GM12878 (cell line): ENCODE data around the gene ADNP2.

Experiments
- CHD1 ChIP-seq: IDR thresholded peaks from 2 replicates; pipeline ENCODE4 v1.6.1; 2012; ENCODE audit warnings: low read depth, low read length, improper control_type of control experiment
- CREB1 ChIP-seq: IDR thresholded peaks from 2 replicates; pipeline ENCODE4 v1.6.1; 2012; ENCODE audit warnings: low read depth, mild to moderate bottlenecking, inconsistent platforms
- CTCF ChIP-seq, 3 experiments: IDR thresholded peaks in 2 of 3; conservative IDR thresholded peaks in 1 of 3; 2 replicates each; pipeline ENCODE4 v1.5.1; 2011; ENCODE audit warnings: low read depth in 3 of 3, low read length in 3 of 3, mild to moderate bottlenecking in 3 of 3, control low read depth in 2 of 3, moderate library complexity in 2 of 3, inconsistent platforms in 1 of 3, mixed read lengths in 1 of 3; ENCODE audit not compliant: control insufficient read depth in 2 of 3, insufficient read depth in 1 of 3; ENCODE audit errors: extremely low read depth in 1 of 3
- GABPA ChIP-seq: IDR thresholded peaks from 2 replicates; pipeline ENCODE4 v1.6.1; 2014; ENCODE audit warnings: antibody characterized with exemption, low read depth, mild to moderate bottlenecking, inconsistent platforms
- NR2C2 ChIP-seq: IDR thresholded peaks from 2 replicates; pipeline ENCODE4 v1.6.1; 2011; ENCODE audit warnings: borderline replicate concordance, low read depth; ENCODE audit not compliant: control insufficient read depth, insufficient read length
- POLR2A ChIP-seq: IDR thresholded peaks from 2 replicates; pipeline ENCODE4 v1.6.1; 2011; ENCODE audit warnings: low read depth, mild to moderate bottlenecking, low read length
- REST ChIP-seq: IDR thresholded peaks from 2 replicates; pipeline ENCODE4 v1.6.1; 2012; ENCODE audit warnings: mild to moderate bottlenecking, low read depth, low read length
- SMC3 ChIP-seq: IDR thresholded peaks from 2 replicates; pipeline ENCODE4 v1.6.1; 2011; ENCODE audit warnings: low read length, improper control_type of control experiment, borderline replicate concordance
- SP1 ChIP-seq: IDR thresholded peaks from one replicate; pipeline ENCODE4 v1.6.1; 2011; ENCODE audit warnings: low read depth, low read length
- SRF ChIP-seq, 2 experiments: IDR thresholded peaks; 2 replicates each; pipeline ENCODE4 v1.6.1; 2011; ENCODE audit warnings: low read depth in 2 of 2, low read length in 2 of 2, mild to moderate bottlenecking in 1 of 2, moderate library complexity in 1 of 2
- TARDBP ChIP-seq: IDR thresholded peaks from 2 replicates; pipeline ENCODE4 v1.6.1; 2016; ENCODE audit warnings: borderline replicate concordance
- YY1 ChIP-seq: IDR thresholded peaks from 2 replicates; pipeline ENCODE4 v1.6.1; 2011; ENCODE audit warnings: low read depth, mild to moderate bottlenecking, low read length
- ZBED1 ChIP-seq: IDR thresholded peaks from 2 replicates; pipeline ENCODE4 v1.6.1; 2016; ENCODE audit warnings: borderline replicate concordance
- TF ChIP-seq, protein P1 (sequence below): fragments of 450-650 bp; IDR thresholded peaks from 2 replicates; pipeline ENCODE4 v1.6.1; 2017; ENCODE audit warnings: mild to moderate bottlenecking

- TF ChIP-seq TARDBP (no peak), POLR2A (no peak), YY1 (no peak), CREB1 (no peak), GABPA (no peak), SP1 (no peak), CTCF (IDR thresholded peaks at IDR 0.05 in 2 of 3, conservative IDR thresholded peaks at IDR 0.05 in 1 of 3; ENCODE audit: control insufficient read depth in 2 of 3, extremely low read depth in 1 of 3, insufficient read depth in 1 of 3, low read depth in 3 of 3, low read length in 3 of 3) (no peak), SRF (IDR thresholded peaks at IDR 0.05; ENCODE audit: low read depth in 2 of 2, low read length in 2 of 2) (no peak), ZBED1 (no peak), CHD1 (no peak), NR2C2 (no peak), REST (no peak), SMC3 (no peak)
- TF ChIP-seq, protein P1, sequence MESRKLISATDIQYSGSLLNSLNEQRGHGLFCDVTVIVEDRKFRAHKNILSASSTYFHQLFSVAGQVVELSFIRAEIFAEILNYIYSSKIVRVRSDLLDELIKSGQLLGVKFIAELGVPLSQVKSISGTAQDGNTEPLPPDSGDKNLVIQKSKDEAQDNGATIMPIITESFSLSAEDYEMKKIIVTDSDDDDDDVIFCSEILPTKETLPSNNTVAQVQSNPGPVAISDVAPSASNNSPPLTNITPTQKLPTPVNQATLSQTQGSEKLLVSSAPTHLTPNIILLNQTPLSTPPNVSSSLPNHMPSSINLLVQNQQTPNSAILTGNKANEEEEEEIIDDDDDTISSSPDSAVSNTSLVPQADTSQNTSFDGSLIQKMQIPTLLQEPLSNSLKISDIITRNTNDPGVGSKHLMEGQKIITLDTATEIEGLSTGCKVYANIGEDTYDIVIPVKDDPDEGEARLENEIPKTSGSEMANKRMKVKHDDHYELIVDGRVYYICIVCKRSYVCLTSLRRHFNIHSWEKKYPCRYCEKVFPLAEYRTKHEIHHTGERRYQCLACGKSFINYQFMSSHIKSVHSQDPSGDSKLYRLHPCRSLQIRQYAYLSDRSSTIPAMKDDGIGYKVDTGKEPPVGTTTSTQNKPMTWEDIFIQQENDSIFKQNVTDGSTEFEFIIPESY = no peak
Observed at GRCh38 chr18:80074697-80075096, 34.4 kb upstream of the ADNP2 start.
